HT-29 (cell line): ENCODE measurements around the gene SEMA3F. TPM values are rescaled to one million over a fixed set of nuclear protein-coding genes. Genes with fewer than 3 reads are reported as not detected.

Experiments used
- DNase-seq: peaks from one replicate; pipeline ENCODE4 v3.0.0-alpha.2; 2015; ENCODE audit warnings: low spot score
- total RNA-seq: library from RNA; depleted of rRNA; stranded (reverse); fragments of >200 nt; shearing (Covaris generic); gene quantifications from 2 replicates; pipeline ENCODE4 v1.2.3, GENCODE V29; 2014

Gene SEMA3F
- total RNA-seq, 1 experiment from 2014 or later, result 16.5 TPM

GRCh38 chr3:50132421-50133282 lies 22.5 kb upstream of the SEMA3F start:
- DNase-seq, result no peak

GRCh38 chr3:50133283-50133615 lies 21.9 kb upstream of the SEMA3F start:
- DNase-seq, result no peak

- DNase-seq, result no peak
Measured at GRCh38 chr3:50134367-50134766, 20.8 kb upstream of the SEMA3F start.

GRCh38 chr3:50135964-50136363 lies 19.2 kb upstream of the SEMA3F start:
- no peak for DNase-seq

GRCh38 chr3:50136714-50137405 lies 18.3 kb upstream of the SEMA3F start:
- no peak for DNase-seq

- no peak for DNase-seq
Measured at GRCh38 chr3:50137531-50137930, 17.6 kb upstream of the SEMA3F start.

GRCh38 chr3:50138266-50139200 lies 16.6 kb upstream of the SEMA3F start:
- no peak for DNase-seq

- DNase-seq, result no peak
Measured at GRCh38 chr3:50139308-50139707, 15.8 kb upstream of the SEMA3F start.

- DNase-seq, result no peak
Measured at GRCh38 chr3:50139718-50140423, 15.3 kb upstream of the SEMA3F start.

- DNase-seq, result no peak
Measured at GRCh38 chr3:50140990-50141389, 14.1 kb upstream of the SEMA3F start.

GRCh38 chr3:50146316-50146901 lies 8.7 kb upstream of the SEMA3F start:
- no peak for DNase-seq

GRCh38 chr3:50147016-50147415 lies 8.1 kb upstream of the SEMA3F start:
- no peak for DNase-seq

- DNase-seq, result no peak
Measured at GRCh38 chr3:50147447-50147846, 7.7 kb upstream of the SEMA3F start.

GRCh38 chr3:50147861-50148260 lies 7.3 kb upstream of the SEMA3F start:
- DNase-seq, result no peak

GRCh38 chr3:50150404-50150750 lies 4.7 kb upstream of the SEMA3F start:
- DNase-seq, result no peak

GRCh38 chr3:50150863-50151686 lies 4.0 kb upstream of the SEMA3F start:
- no peak for DNase-seq

- DNase-seq, result no peak
Measured at GRCh38 chr3:50151728-50152127, 3.4 kb upstream of the SEMA3F start.

GRCh38 chr3:50153782-50154475 lies 1.2 kb upstream of the SEMA3F start:
- DNase-seq, result no peak

GRCh38 chr3:50154476-50154839 lies 666 bp upstream of the SEMA3F start:
- no peak for DNase-seq

GRCh38 chr3:50155491-50155878 lies 361 bp downstream of the SEMA3F start:
- DNase-seq, result no peak
